ENCODE data around the gene ADCY5.

The ADCY5 gene

DNA sequence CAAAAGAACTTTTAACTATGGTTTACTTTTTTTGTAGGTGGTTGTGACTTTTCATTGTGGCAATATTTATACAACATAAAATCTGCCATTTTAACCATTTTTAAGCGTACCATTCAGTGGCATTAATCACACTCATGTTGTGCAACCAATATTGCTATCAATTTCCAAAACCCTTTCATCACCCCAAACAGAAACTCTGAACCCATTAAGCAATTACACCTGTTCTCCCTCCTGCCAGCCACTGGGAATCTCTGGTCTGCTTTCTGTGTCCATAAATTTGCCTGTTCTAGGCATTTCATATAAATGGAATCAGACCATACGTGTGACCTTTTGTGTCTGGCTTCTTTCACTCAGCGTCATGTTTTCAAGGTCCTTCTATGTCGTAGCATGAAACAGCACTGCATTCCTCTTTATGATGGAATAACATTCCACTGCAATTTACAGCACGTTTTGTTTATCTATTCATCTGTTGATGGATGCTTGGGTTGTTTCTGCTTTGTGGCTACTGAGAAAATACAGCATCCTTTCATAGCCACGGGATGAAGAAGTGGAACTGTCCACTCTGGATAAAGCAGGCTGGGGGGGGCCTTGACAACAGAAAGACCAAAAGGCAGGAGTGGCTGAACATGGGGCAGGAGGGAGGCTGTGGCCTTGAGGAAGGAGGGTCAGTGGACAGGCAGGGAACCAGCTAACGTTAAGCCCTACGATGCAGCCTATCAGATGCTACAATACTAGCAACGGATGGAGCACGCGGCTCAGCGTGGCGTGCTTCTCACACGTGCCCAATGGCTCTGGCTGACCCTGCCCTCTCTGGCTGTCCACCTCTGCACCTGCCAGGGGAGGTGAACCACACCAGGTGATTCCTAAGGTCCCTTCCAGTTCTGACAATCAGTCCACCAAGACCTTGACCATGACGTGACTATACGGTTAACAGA lies 136.3 kb downstream of the ADCY5 start:
- no peak for DNase-seq (ENCODE audit: low read depth in 1 of 2, low spot score in 1 of 2)

DNA sequence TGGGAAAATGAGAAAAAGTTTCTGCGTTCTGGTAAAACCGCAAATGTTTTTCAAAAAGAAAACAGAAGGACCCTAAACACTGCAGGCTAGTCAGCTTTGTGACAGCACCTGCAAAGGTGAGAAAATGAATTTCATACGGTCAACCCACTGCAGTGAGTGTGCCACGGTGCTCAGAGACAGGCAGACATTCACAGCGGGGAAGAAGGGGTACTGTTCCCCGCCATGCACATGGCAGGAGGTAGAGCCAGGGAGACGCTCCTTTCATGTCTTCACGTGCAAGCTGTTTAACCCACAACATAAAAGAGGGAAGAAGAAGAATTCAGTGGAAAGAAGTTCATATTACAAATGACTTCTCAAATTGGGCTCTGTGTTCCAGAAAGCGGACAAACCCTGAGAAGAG lies 137.7 kb downstream of the ADCY5 start:
- DNase-seq (ENCODE audit: low read depth in 1 of 2, low spot score in 1 of 2): no peak

DNA sequence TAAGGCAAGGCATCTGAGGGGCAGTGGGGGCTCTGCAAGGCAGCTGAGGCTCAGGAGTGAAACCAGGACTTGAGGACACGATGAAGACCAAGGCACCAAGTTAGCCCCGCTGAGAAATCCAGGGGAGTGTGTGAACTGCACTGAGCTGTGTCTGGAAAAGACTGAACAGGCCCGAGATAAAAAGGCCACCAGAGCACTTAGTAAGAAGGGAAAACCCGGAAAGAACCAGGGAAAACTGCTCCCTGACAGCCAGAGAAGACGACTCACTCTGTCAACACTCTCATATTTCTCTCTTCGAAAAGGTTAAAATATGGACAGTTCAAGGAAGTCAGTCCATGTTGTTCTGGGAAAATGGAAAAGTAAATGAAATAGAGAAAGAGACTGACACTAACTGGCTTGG lies 138.1 kb downstream of the ADCY5 start:
- DNase-seq (ENCODE audit: low read depth in 1 of 2, low spot score in 1 of 2): no peak

DNA sequence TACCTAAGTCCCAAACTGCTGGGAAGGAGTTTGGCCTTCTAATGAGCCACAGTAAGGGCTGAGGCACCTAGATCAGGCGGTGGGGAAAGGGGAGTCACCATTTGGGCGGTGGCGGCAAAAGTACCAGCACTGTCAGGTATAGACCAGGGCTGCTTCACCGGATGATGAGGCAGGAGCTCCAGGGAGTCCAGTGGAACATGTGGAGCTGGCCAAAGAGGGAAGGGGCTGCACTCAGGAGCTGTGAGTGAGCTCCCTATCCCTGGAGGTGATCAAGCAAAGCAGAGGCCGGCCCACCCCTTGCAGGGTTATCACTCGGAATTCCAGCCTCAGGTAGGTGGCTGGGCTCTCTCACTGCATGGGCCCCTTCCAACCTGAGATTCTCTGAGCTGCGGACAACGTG lies 138.7 kb downstream of the ADCY5 start:
- DNase-seq (ENCODE audit: low read depth in 1 of 2, low spot score in 1 of 2): no peak

DNA sequence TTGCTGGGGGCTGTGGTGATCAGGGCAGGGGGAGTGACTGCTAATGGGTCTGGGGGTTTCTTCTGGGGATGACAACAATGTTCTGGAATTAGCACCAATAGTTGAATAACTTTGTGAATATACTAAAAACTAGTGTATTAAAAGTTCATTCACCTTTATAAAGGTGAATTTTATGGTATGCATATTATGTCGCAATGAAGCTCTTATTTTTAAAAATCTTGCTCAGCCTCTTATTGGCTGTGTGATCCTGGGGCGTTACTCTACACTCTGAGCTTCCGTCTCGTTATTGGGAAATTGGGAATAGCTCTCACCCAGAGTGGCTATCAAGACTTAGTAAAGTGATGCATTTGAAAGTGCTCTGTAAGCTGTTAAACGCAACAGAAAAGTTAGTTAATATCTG lies 141.8 kb downstream of the ADCY5 start:
- no peak for DNase-seq (ENCODE audit: low read depth in 1 of 2, low spot score in 1 of 2)

DNA sequence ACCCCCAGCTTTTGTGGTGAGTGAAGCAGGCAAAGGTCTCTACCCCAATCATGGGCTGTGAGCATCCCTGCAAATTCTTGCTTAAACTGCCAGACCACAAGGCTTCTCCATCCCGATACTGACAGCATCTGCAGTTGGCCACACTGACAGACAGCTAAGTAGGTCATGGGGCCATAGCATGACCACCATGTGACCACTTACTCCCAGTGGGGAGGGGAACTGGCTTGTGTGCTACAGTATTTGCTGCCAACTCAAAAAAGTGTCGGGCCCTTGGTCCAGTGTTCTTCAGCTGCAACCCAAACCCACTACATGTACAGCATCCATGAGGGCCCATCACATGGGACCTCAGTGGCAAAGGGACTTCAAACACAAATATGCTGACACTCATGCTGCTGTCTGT lies 143.7 kb downstream of the ADCY5 start:
- no peak for DNase-seq (ENCODE audit: low read depth in 1 of 2, low spot score in 1 of 2)

DNA sequence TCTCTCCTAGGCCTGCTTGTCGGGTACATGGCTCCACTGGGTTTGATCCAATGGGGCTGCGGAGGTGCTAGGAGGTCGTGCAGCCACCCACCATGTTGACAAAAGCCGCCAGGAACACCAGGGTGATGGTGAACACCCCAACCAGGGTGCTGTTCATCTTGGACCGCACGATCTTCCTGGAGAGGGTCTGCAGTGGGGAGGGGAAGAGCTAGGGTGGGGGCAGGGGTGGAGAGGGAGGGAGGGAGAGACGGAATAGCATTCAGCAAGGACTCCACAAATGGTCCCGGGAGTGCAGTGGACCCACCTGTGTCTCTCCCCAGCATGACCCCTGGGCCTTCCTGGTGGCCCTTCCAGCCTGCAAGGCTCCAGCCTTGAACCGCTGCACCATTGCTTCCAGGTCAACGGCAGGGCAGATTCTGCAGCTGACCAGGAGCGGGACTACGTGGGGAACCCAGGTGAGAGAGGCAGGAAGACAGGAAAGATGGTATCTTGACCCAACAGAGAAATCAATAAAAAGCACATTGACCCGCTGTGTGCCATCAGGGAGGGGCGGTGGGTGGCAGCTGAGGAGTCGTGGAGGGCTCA lies 144.8 kb downstream of the ADCY5 start:
- no peak for DNase-seq (ENCODE audit: low read depth in 1 of 2, low spot score in 1 of 2)

DNA sequence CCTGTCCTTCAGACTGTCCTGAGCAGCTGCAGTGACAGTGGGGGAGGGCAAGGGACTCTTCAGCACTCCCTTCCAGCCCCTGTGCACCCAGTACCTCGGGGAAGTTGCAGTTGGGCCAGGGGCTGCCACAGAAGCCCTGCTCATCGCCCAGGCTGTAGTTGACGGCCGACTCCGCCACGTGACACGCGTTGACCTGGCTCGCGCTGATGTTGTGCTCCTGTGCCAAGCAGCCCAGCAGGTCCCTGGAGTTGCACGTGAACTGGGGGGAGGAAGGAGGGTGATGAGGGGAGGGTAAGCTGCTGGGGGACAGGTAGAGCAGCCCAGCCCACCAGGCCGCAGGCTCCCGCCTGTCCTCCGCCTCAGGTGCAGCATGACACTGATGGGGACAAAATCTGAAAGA lies 145.9 kb downstream of the ADCY5 start:
- no peak for DNase-seq (ENCODE audit: low read depth in 1 of 2, low spot score in 1 of 2)

DNA sequence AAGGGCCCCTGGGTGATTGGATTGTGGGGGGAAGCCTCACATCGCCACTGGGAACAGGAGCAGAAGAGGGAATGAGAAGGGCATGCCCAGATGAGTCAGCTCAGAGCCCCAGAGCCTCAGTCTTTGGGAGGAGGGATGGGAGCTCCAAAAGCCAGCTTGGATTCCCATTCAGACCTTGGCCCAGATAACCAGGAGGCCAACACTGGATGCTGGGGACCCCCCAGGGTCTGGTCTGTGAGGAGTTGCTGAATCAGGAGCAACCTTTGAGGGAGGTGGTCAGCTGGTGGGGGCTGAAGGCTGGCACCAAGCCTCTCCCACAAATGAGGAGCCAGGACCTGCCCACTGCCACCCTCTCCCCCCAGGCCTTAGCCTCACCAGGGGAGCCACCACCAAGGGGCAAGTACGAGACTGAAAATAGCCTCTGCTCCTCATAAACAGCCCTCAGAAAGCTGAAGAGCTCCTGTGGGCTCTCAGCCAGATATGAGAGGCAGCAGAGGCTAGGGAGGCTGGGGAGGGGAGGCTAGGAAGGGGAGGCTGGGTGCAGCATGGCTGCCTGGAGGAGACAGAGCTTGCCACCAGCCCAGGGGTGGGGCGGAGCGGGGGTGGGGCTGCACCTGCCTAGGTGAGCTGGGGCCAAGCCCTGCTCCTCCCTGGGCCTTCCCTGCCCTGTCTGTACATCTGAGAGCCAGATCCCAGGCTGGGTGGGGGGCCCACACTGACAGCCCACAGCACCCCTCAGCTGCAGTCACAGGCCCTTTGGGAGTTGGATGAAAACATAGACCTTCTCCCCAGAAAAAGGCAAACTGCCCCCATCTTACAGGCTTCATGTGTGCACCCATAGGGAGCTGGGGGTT lies 147.3 kb downstream of the ADCY5 start:
- no peak for DNase-seq (ENCODE audit: low read depth in 1 of 2, low spot score in 1 of 2)

DNA sequence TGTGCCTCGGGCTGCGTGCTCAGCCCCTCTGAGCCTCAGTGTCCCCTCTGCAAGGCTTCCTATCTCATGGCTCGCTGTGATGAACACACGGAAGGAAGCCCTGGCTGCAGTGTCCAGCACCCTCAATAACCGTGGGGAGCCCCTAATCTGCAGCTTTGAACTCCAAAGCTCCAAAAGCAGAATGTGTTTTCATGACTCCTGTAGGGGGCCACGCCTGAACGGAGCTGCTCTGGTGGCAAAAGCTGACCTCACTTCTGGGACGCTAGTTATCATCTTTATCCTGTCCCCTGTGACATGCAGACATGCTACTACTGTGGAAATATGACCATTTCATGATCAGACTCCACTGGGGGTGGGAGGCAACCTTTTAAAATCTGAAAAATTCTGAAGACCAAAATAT lies 148.3 kb downstream of the ADCY5 start:
- no peak for DNase-seq (ENCODE audit: low read depth in 1 of 2, low spot score in 1 of 2)

DNA sequence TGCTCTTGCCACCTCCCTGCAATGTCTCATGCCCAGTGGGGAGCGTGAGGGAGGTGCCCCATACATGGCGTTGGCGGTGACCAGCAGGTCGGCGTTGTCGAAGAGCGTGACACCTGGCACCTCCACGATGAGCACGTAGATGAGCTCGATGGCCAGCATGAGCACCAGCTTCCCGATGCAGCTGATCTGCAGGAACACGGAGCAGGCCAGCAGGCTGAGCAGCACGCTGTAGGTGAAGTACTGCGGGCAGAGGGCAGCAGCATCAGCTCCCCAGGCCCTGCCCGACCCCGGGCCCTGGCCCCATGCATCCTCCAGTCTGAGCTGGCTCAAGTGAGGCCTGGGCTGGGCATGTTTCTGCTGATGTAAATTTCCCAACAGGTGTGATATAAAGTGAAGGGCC lies 148.8 kb downstream of the ADCY5 start:
- DNase-seq (ENCODE audit: low read depth in 1 of 2, low spot score in 1 of 2): no peak

DNA sequence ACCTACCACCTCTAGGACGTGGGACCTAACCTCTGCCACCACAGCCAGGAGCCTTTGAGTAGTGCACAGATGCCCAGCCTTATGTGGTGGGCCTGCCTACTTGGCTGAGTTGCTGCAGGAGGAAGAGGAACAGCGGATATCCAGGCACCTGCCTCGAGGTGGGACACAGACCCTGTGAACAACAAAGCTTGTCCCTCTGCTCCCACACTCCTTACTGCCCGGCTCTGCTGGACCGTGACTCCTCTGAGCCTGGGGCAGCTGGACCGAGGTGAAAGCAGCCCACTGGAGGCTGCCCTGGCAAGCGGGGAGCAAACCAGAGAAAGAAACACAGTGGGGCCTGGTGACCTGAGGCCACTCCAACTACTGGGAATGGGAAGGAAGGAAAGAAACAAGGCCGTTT lies 149.3 kb downstream of the ADCY5 start:
- no peak for DNase-seq (ENCODE audit: low read depth in 1 of 2, low spot score in 1 of 2)

DNA sequence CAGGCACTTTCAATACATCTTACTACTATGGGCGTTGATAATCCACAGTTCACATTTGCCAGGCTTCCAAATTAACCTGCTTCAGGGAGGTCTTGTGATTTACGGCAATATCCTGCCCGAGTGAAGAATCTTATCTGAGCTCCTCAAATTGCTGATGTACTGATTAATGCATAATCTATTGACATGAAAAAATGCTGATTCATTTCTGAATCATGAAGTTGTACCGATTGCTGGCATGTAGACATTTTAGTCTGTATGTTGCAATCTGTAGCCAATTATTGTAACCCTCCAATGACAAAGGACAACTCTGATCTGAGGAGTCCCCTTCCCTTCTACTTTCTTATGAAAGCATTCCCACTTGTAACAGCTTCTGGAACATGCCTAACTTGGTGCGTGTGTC lies 150.0 kb downstream of the ADCY5 start:
- DNase-seq (ENCODE audit: low read depth in 1 of 2, low spot score in 1 of 2): no peak

DNA sequence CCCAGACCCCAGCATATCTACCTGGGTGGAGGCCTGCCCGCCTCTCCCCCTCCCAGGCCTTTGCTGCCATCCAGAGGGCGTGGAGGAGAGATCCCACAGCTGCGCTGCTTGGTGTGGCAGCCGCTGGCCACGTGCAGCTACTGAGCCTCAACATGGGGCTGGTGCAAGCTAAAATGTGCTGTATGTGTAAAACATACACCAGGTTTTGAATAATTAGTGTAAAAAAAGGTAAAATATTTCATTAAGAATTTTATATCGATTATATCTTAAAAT lies 151.3 kb downstream of the ADCY5 start:
- no peak for DNase-seq (ENCODE audit: low read depth in 1 of 2, low spot score in 1 of 2)

DNA sequence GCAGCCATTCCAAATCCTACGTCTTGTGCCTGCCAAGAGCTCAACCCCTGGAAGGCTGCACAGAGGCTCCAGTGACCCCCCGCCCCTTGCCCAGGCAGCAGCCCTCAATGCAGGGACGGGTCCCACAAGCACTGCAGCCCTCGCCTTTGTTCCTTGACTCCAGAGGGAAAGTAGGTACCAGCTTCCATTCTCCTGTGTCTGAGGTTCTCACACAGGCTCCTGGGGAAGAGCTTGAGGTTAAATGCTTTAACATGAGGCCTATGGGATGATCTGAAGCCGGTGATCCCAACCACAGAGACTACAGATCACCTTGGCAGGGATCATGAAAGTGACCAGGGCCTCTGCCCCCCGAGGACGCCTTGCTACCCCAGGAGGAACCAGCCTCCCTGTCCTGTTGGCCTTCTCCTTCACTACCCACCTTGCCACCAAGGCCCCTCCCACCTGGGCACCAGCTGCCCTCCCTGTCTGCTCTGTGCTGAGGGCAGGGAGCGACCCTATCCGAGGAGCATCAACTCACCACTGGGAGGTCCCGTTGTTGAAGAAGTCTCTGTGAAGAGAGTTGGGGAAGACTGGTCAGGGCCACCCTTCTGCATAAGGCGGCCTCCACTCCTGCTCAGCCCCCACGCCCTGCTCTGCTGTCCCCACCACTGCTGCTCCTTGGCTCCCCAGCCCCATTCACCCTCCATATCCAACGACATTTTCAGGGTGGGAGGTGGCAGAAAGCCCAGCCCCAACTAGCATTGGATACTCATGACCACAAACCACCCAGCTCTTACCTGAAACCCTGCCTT lies 151.9 kb downstream of the ADCY5 start:
- no peak for DNase-seq (ENCODE audit: low read depth in 1 of 2, low spot score in 1 of 2)

DNA sequence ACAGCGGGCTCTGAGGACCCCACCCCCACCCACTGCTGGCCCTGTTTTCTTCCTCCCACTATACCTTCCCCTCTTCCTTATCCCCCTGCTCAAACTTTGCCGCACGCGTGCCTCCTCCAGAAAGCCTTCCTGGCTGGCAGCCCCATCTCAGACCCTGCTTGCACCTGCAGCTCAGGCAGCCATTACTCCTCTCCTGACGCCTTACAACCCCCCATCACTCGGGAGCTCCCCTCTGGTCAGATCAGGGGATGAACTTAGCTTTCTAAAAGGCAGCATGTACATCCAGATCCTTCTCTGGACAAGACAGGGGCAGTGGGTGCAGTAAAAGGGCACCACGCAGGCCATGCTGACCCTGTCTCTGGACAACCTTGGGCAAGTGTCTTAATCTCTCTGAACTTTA lies 152.6 kb downstream of the ADCY5 start:
- no peak for DNase-seq (ENCODE audit: low read depth in 1 of 2, low spot score in 1 of 2)

DNA sequence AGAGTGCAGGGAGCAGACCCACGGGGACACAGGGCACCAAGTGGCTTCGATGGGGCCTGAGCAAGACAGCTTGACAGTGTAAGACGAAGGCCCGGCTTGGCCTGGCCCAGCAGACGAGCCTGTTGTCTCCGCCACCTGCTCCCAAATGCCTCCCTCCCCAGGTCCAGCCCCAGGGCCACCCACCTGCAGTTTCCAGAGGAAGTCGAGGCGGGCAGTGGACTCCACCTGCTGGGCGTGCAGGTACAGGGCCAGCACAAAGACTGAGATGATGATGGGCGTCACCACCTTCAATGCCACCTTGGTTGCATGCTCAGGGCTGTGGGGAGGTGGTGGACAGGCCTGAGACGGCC lies 153.0 kb downstream of the ADCY5 start:
- DNase-seq (ENCODE audit: low read depth in 1 of 2, low spot score in 1 of 2): no peak

DNA sequence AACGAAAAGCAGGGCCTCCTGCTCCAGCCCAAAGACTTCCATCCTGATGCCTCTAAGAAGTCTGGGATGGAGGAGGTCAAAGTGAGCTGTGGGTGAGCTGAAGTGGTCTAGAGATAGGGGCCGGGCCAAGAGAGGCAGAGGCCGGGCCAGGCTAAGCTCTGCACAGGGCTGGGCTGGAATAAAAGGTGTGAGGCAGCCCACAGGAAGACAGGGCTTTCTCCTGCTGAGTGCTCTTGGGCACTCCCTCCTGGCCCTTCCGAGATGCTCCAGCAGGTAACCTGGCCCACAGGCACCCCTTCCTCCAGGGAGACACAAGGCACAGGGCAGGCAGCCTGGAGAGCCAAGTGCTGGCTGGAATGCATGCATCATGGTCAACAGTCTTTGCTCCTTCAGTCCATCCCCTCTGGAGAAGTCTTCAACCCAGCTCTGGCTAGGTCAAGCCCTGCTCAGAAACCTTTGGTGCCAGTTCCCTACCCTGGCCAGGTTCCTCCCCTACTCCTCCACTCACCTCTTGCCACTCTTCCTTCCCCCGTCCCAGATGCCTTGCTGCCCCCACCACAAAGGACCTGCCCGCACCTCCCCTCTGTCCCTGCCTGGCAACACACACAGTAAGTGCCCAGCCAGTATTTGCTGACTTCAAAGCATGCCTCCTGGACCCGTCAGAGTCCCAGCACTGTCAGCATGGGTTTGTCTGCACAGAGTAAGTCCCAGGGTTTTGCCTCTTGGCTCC lies 153.6 kb downstream of the ADCY5 start:
- no peak for DNase-seq (ENCODE audit: low read depth in 1 of 2, low spot score in 1 of 2)

DNA sequence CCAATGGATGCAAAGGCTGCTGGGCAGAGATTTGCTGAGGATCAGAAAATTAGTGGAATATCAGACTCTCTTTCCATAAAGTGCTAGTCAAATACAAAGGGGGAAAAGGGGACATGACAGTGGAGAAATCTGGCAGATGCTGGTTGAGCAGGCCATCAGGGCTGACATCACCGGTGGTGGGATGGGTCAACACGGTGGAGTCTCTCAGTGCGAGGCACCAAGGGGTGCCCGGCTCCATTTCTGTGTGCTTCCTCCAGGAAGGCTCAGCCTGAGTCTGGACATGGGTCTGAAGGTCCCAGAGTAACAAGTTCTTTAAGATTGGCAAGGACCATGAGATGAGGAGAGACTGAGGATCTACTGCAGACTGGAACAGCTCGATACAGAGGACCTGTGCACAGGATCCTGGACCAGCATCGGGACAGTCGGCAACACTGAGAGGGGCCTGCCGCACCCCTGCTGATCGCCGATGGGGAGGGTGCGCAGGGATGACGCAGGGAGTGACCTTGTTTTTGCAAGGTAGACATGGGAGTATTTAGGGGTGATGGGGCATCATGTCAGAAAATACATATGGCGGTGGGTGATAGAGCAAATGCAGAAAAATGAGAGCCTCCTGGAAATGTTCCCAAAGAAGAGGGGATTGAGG lies 154.5 kb downstream of the ADCY5 start:
- no peak for DNase-seq (ENCODE audit: low read depth in 1 of 2, low spot score in 1 of 2)

Data from activated T-helper 1 cell treated with anti-CD3 and anti-CD28 coated beads, Interleukin-2, amount 50 U/mL, for 16 hours (primary cell).